GM06990 (cell line): ENCODE results near the gene APP.

ENCODE experiments used
- DNase-seq: peaks from one replicate; pipeline ENCODE4 v3.0.0-alpha.2; 2011; ENCODE audit not compliant: insufficient read length; ENCODE audit errors: extremely low read depth
- H3K27me3 ChIP-seq: replicated peaks from 2 replicates; pipeline ENCODE4 v1.6.0; 2011; ENCODE audit warnings: low read length; ENCODE audit not compliant: control insufficient read depth, insufficient read depth
- H3K36me3 ChIP-seq: 2 replicates; pipeline ENCODE4 v1.5.1; 2011; ENCODE audit warnings: low read length; ENCODE audit not compliant: control insufficient read depth, insufficient read depth
- H3K4me3 ChIP-seq: replicated peaks from 2 replicates; pipeline ENCODE4 v1.5.1; 2011; ENCODE audit warnings: low read depth, mild to moderate bottlenecking, control low read depth, low read length
- CTCF ChIP-seq: IDR thresholded peaks from 2 replicates; pipeline ENCODE4 v1.5.1; 2011; ENCODE audit warnings: low read length, control low read depth, mild to moderate bottlenecking, inconsistent platforms; ENCODE audit not compliant: insufficient read depth, poor library complexity, severe bottlenecking

Gene APP

GRCh38 chr21:26001356-26001755 is 169.2 kb downstream of the APP start:
- no peaks in the 10 kb centered on the region; the same call in 1 of the 2 replicates for H3K27me3 ChIP-seq
- DNase-seq, result no peak
- H3K4me3 ChIP-seq, result no peak overlapping the region
- TF ChIP-seq CTCF, result no peak
- no peaks in the 10 kb centered on the region for H3K36me3 ChIP-seq

- Histone ChIP-seq H3K36me3 (no peaks in the 10 kb centered on the region), H3K27me3 (no peaks in the 10 kb centered on the region; the same call in 1 of the 2 replicates), H3K4me3 (no peak overlapping the region)
- DNase-seq, result no peak
- TF ChIP-seq CTCF, result no peak
Measured at GRCh38 chr21:25999921-26000582, 170.5 kb downstream of the APP start.

- no peak for DNase-seq
- no peak overlapping the region for H3K4me3 ChIP-seq
- H3K36me3 ChIP-seq, result no peaks in the 10 kb centered on the region
- TF ChIP-seq CTCF, result no peak
- no peaks in the 10 kb centered on the region; the same call in 1 of the 2 replicates for H3K27me3 ChIP-seq
Measured at GRCh38 chr21:25997788-25998611, 172.6 kb downstream of the APP start.

- Histone ChIP-seq H3K27me3 (no peaks in the 10 kb centered on the region; the same call in 1 of the 2 replicates), H3K36me3 (no peaks in the 10 kb centered on the region)
Measured at GRCh38 chr21:25995278-25995677, 175.3 kb downstream of the APP start.

GRCh38 chr21:25994758-25995163 is 175.8 kb downstream of the APP start:
- no peaks in the 10 kb centered on the region for H3K36me3 ChIP-seq

More at GRCh38 chr21:25995278-25995677, 175.3 kb downstream of the APP start:
- H3K4me3 ChIP-seq, result no peak overlapping the region
- TF ChIP-seq CTCF, result no peak
- no peak for DNase-seq

More at GRCh38 chr21:25994758-25995163, 175.8 kb downstream of the APP start:
- no peak for DNase-seq
- H3K27me3 ChIP-seq, result no peaks in the 10 kb centered on the region; the same call in 1 of the 2 replicates
- no peak overlapping the region for H3K4me3 ChIP-seq
- TF ChIP-seq CTCF, result no peak
